Effector CD8-positive, alpha-beta T cell (primary cell): ENCODE results near the gene ODAPH.

Source experiments
- DNase-seq: peaks from one replicate; lab custom pipeline; 2025; lab: John Stamatoyannopoulos, UW

Gene ODAPH

DNA sequence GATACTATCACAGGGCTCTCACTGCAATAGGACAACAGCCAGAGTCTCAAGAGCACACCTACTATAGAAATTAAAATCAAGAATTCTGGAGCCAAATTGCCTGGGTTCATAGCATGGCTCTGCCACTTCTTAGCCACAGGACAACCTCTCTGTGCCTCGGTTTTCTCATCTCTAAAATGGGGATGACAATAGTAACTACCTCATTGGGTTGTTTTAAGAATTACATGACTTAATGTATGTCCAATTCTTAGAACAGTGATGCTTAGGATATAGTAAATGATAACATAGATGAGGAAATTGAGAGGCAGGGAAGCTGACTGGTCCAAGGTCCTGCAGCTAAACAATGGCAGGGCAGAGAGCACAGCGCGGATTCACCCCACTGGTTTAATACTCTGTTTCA lies 11.0 kb upstream of the ODAPH start:
- DNase-seq: no peak

GRCh38 chr4:75545526-75545925 lies 10.3 kb upstream of the ODAPH start:
- no peak for DNase-seq

DNA sequence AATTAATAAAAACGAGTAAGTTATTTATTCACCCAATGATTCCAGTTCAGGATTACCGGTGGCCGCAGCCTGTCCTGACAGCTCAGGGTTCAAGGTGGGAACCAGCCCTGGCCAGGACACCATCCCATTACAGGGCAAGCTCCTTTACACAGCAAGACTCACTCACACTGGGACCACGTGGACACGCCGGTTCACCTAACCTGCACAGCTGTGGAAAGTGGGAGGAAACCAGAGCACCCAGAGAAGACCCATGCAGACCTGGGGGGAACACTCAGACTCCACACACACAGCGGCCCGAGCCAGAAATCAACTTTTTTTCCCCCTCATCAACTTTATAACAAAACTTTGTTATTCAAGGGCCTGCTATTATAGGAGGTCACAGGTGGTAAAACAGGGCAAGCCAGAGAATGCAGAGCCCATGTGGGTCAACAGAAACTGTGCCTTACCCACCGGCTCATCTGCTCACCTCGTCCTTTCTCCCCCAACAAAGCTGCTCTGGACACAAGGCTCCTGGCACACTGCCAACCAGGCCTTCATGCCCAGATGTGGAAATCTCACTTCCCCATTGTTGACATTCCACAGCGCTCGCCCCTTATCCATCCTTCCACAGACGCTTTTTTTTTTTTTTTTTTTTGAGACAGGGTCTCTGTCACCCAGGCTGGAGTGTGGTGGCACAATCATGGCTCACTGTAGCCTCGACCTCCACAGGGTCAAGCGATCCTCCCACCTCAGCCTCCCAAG lies 8.0 kb upstream of the ODAPH start:
- DNase-seq: no peak

- DNase-seq: no peak
Measured at GRCh38 chr4:75549019-75549418, 6.8 kb upstream of the ODAPH start.

DNA sequence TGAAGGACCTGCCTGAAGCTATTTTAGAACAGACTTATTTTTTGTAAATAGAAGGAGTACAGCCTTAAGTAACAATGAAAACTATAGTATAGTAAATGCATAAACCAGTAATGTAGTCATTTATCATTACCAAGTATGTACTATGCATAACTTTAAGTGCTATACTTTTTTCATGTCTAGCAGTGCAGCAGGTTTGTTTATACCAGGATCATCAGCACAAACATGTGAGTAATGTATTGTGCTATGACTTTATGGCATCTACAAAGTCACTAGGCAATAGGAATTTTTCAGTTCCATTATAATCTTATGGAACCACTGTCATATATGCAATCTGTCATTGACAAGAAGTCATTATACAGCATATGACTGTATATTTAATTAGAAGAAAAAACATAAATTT lies 3.4 kb upstream of the ODAPH start:
- no peak for DNase-seq

DNA sequence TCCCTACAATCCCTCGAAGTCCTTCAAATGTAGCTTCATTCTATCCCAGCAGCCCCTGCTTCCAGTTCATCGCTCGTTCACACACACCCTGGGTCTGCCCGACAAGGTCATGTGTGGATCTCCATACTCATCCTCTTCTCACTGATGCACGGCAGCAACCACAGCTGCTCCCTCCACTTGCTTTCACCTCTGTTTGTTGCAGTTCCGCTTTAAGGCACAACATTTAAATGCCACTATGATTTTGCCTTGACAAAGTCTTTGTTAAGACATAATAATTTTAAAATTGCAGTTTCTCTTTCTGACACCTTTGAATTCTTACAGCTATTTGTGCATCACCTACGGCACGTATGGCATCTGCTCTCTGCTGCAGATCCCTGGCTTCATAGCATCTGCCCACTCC lies 1.8 kb downstream of the ODAPH start:
- no peak for DNase-seq

- no peak for DNase-seq
Measured at GRCh38 chr4:75561789-75562188, 5.9 kb downstream of the ODAPH start.

DNA sequence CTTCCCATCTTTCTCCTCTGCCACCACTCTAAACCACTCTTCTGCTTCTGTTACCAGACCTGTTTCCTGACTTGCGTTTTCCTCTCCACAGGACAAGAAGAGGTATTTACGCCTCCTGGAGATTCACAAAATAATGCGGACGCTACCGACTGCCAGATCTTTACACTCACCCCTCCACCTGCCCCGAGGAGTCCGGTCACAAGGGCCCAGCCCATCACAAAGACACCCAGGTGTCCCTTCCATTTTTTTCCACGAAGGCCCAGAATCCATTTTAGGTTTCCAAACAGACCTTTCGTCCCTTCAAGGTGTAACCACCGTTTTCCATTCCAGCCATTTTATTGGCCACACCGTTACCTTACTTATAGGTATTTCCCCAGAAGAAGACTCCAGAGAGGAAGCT lies 8.2 kb downstream of the ODAPH start:
- no peak for DNase-seq

DNA sequence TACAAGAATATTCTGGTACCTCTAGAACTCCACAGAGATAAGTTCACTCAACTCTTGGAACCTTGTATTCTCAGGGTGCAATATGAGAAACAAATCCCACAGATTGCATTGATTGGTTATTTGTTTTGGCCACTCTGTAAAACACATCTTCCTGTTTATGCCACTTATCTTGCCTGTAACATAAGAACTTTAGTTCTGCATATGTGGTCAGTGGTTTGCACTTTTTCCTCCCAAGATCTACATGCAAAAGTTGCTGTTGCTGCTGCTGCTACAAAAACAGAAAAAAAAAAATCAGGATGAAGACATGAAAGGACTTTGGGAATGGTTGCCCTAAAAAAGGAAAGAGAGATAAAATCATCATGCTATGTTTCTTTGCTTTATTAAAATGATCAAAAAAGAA lies 9.6 kb downstream of the ODAPH start:
- DNase-seq: no peak

DNA sequence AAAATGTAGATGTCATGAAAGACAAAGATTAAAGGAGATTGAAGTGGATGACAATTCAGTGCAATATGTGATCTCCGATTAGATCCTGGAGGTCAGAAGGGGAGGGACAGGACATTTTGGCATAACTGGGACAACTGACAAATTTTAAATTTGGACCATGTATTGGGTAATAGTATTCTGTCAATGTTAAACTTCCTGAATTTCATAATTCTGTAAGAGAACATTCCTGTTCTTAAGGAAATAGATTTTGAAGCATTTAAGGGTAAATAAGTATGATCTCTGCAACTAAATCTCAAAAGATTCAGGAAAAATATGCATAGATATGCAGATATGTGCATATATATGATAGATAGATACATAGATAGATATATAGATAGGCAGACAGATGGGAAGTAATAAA lies 11.0 kb downstream of the ODAPH start:
- DNase-seq: no peak

- DNase-seq: no peak
Measured at GRCh38 chr4:75567725-75568124, 11.9 kb downstream of the ODAPH start.

GRCh38 chr4:75584067-75584466 lies 28.2 kb downstream of the ODAPH start:
- DNase-seq: no peak

GRCh38 chr4:75593393-75593792 lies 37.5 kb downstream of the ODAPH start:
- no peak for DNase-seq

GRCh38 chr4:75596061-75596460 lies 40.2 kb downstream of the ODAPH start:
- DNase-seq: no peak

GRCh38 chr4:75598390-75598789 lies 42.5 kb downstream of the ODAPH start:
- DNase-seq: no peak

DNA sequence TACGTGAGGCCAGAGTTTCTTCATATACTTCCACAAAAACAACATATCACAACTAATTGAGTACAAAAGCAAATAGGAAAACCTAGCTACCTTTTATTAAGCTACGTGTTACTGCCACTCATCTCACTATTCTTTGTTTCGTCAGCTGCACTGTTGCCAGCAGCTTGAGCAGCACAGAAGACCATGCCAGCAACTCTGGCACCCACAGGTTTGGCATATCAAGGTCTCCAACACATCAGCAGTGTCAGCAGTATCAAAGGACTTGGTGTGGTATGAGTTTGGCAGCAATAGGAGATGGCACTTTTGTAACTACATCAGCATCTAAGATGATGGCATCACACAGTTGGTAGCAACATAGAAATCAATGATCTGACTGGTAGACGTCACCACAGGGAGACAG lies 43.8 kb downstream of the ODAPH start:
- DNase-seq: no peak

DNA sequence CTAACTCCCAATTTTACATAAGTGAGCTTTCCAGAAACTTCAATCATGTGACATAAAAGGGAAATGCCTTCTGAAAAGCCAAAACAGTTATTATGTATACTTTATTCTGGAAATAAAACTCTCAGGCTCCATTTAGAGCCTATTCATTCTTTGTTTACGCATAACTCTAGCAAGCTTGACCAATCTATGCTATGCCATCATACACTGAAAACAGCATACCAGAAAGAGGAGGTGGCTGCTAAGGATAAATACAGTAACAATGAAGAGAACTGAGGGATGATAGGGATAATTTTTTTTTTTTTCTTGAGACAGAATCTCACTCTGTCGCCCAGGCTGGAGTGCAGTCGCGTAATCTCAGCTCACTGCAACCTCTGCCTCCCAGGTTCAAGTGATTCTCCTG lies 50.1 kb downstream of the ODAPH start:
- DNase-seq: no peak

DNA sequence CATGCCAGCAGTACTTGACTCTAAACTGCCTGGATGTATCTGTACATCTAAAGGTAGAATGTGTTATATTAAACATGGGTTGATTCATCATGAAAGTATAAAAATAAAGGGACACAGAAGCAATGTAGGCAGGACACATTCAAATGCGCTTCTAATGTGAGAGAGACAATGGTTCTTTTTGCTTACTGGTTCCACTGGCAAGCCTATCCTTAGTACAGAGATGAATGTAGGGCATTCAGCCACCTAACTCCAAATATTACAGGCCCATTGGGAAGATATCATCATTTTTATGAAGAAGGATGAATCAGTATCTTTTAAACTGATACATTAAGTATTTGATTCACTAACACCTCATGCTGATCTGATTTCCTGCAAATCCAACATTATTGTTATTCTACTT lies 56.4 kb downstream of the ODAPH start:
- no peak for DNase-seq
